GM12878 (cell line): ENCODE results near the gene RRAD. TPM values are rescaled to one million over a fixed set of nuclear protein-coding genes. Genes with fewer than 3 reads are reported as not detected.

Source experiments
- ATF7 ChIP-seq: fragments of 450-650 bp; IDR thresholded peaks from 2 replicates; pipeline ENCODE4 v1.6.1; 2016; ENCODE audit warnings: low read depth, mild to moderate bottlenecking
- BHLHE40 ChIP-seq, 2 experiments: fragments of 450-650 bp in 1 of 2; IDR thresholded peaks; 2 replicates each; pipeline ENCODE4 v1.6.1; 2011 to 2017; ENCODE audit warnings: low read depth in 2 of 2, borderline replicate concordance in 1 of 2, improper control_type of control experiment in 1 of 2, low read length in 1 of 2, mild to moderate bottlenecking in 1 of 2
- BRCA1 ChIP-seq: IDR thresholded peaks from 2 replicates; pipeline ENCODE4 v1.6.1; 2011; ENCODE audit warnings: low read depth, low read length, improper control_type of control experiment
- CHD1 ChIP-seq: IDR thresholded peaks from 2 replicates; pipeline ENCODE4 v1.6.1; 2012; ENCODE audit warnings: low read depth, low read length, improper control_type of control experiment
- CREM ChIP-seq: IDR thresholded peaks from 2 replicates; pipeline ENCODE4 v1.6.1; 2014; ENCODE audit warnings: antibody characterized with exemption, low read depth
- EGR1 ChIP-seq, 2 experiments: IDR thresholded peaks; 1 replicate in 1 of 2; 2 replicates in 1 of 2; pipeline ENCODE4 v1.6.1; 2011 to 2012; ENCODE audit warnings: low read depth in 2 of 2, low read length in 2 of 2, borderline replicate concordance in 1 of 2, mild to moderate bottlenecking in 1 of 2, moderate library complexity in 1 of 2
- ELK1 ChIP-seq: IDR thresholded peaks from 2 replicates; pipeline ENCODE4 v1.6.1; 2012; ENCODE audit warnings: low read depth, low read length, improper control_type of control experiment
- EZH2 ChIP-seq: IDR thresholded peaks from 2 replicates; pipeline ENCODE4 v1.6.1; 2012; ENCODE audit warnings: low read depth, mild to moderate bottlenecking, control low read depth, inconsistent platforms, low read length, borderline replicate concordance; ENCODE audit not compliant: control insufficient read depth
- FOS ChIP-seq: IDR thresholded peaks from 3 replicates; pipeline ENCODE4 v1.6.1; 2011; ENCODE audit warnings: borderline replicate concordance; ENCODE audit not compliant: insufficient read length; ENCODE audit errors: extremely low read depth
- HCFC1 ChIP-seq: fragments of 150-350 bp; IDR thresholded peaks from 2 replicates; pipeline ENCODE4 v1.6.1; 2014; ENCODE audit warnings: low read length
- JUNB ChIP-seq: IDR thresholded peaks from 2 replicates; pipeline ENCODE4 v1.6.1; 2016; ENCODE audit warnings: antibody characterized with exemption, mild to moderate bottlenecking
- NFIC ChIP-seq: IDR thresholded peaks from 2 replicates; pipeline ENCODE4 v1.6.1; 2012; ENCODE audit warnings: low read depth, mild to moderate bottlenecking, inconsistent platforms, low read length, moderate library complexity
- NR2F1 ChIP-seq: fragments of 450-650 bp; conservative IDR thresholded peaks from 2 replicates; pipeline ENCODE4 v1.6.1; 2017; ENCODE audit warnings: mild to moderate bottlenecking
- PML ChIP-seq: IDR thresholded peaks from 2 replicates; pipeline ENCODE4 v1.6.1; 2012; ENCODE audit warnings: low read length, inconsistent platforms
- POLR2A ChIP-seq: IDR thresholded peaks from 2 replicates; pipeline ENCODE4 v1.6.1; 2011; ENCODE audit warnings: low read depth, mild to moderate bottlenecking, low read length
- RELA ChIP-seq: fragments of 450-650 bp; IDR thresholded peaks from 2 replicates; pipeline ENCODE4 v1.8.0; 2014; ENCODE audit warnings: borderline replicate concordance; ENCODE audit not compliant: partially characterized antibody
- SMC3 ChIP-seq: IDR thresholded peaks from 2 replicates; pipeline ENCODE4 v1.6.1; 2011; ENCODE audit warnings: low read length, improper control_type of control experiment, borderline replicate concordance
- SUPT20H ChIP-seq: IDR thresholded peaks from 2 replicates; pipeline ENCODE4 v1.6.1; 2011; ENCODE audit warnings: low read depth, mild to moderate bottlenecking, low read length, moderate library complexity, borderline replicate concordance; ENCODE audit not compliant: control insufficient read depth
- TCF3 ChIP-seq: IDR thresholded peaks from 2 replicates; pipeline ENCODE4 v1.6.1; 2012; ENCODE audit warnings: low read depth, mild to moderate bottlenecking, low read length, borderline replicate concordance; ENCODE audit not compliant: insufficient read depth
- polyA plus RNA-seq, 11 experiments: library from polyadenylated mRNA; depleted of rRNA in 4 of 11; unstranded in 6 of 11; stranded (reverse) in 5 of 11; fragments of >200 nt; fragmentation: Nextera tagmentation in 4 of 11; fragmentation: Illumina TruSeq in 1 of 11; extraction: Ambion mirVana in 4 of 11; extraction: Trizol in 1 of 11; gene quantifications; 1 replicate in 1 of 11; 2 replicates in 10 of 11; pipeline versions ENCODE4 v1.2.1 to v1.2.3, GENCODE V29; 2011 to 2016; ENCODE audit warnings: inconsistent platforms in 2 of 11, missing spikeins in 2 of 11, low read depth in 1 of 11
- total RNA-seq, 4 experiments: library from RNA; depleted of rRNA in 3 of 4; stranded (reverse); fragments of >200 nt in 3 of 4; fragmentation: Illumina TruSeq in 1 of 4; extraction: Trizol in 1 of 4; gene quantifications; 2 replicates each; pipeline versions ENCODE4 v1.2.1 to v1.2.3, GENCODE V29; 2013 to 2021
- TF ChIP-seq, protein P1 (sequence below): IDR thresholded peaks from 2 replicates; pipeline ENCODE4 v1.6.1; 2011; ENCODE audit warnings: borderline replicate concordance, low read depth, mild to moderate bottlenecking, moderate library complexity, mixed read lengths, low read length; ENCODE audit not compliant: insufficient read depth; ENCODE audit errors: extremely low read length
- TF ChIP-seq, protein P2 (sequence below): fragments of 450-650 bp; IDR thresholded peaks from 2 replicates; pipeline ENCODE4 v1.6.1; 2014; ENCODE audit warnings: mild to moderate bottlenecking
- TF ChIP-seq, protein P3 (sequence below): IDR thresholded peaks from 2 replicates; pipeline ENCODE4 v1.6.1; 2012; ENCODE audit warnings: low read depth, low read length, improper control_type of control experiment

The RRAD gene
- total and polyA plus RNA-seq, 10 of the 15 experiments (the other 5 are each of a cell fraction or from before 2014, with no cell fraction given), result 0.11 to 8.5 (median 2.8) TPM

DNA sequence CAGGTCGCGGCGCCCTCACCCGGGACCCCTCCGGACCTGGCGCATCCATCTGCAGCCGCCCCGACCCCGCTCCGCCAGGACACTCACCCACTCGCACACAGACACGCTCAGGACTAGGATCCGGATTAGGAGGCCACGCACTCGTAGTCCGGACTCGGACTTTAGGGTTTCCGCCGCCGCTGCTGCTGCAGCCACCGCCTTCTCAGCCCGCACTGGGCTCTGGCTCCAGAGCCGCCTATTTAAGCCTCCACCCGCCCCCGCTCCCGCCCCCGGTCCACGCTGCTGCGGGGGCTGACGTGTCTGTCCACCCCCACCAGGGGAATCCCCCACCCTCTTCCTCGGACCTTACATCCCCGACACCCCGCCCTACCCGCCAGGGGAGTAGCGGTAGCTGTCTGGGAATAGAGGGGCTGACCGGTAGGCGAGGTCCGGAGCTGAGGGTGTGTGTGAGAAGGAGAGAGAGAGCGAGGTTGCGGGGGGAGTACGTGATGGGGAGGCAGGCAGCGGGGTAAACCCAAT, at the start of gene RRAD (continued):
- TF ChIP-seq SMC3, result no peak
- TF ChIP-seq EZH2, result no peak
- no peak for TF ChIP-seq TCF3
- peak in 1 of 2 experiments; percentile 92; a peak in 2 of 3 replicates for TF ChIP-seq EGR1 (IDR thresholded peaks at IDR 0.05; ENCODE audit: borderline replicate concordance in 1 of 2, low read depth in 2 of 2, low read length in 2 of 2)
- no peak for TF ChIP-seq HCFC1
- TF ChIP-seq, protein P1, sequence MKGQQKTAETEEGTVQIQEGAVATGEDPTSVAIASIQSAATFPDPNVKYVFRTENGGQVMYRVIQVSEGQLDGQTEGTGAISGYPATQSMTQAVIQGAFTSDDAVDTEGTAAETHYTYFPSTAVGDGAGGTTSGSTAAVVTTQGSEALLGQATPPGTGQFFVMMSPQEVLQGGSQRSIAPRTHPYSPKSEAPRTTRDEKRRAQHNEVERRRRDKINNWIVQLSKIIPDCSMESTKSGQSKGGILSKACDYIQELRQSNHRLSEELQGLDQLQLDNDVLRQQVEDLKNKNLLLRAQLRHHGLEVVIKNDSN, result no peak
- no peak for TF ChIP-seq FOS
- TF ChIP-seq, protein P2, sequence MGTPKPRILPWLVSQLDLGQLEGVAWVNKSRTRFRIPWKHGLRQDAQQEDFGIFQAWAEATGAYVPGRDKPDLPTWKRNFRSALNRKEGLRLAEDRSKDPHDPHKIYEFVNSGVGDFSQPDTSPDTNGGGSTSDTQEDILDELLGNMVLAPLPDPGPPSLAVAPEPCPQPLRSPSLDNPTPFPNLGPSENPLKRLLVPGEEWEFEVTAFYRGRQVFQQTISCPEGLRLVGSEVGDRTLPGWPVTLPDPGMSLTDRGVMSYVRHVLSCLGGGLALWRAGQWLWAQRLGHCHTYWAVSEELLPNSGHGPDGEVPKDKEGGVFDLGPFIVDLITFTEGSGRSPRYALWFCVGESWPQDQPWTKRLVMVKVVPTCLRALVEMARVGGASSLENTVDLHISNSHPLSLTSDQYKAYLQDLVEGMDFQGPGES, result no peak
- TF ChIP-seq BHLHE40 (IDR thresholded peaks at IDR 0.05; ENCODE audit: borderline replicate concordance in 1 of 2, low read depth in 2 of 2, low read length in 1 of 2), result no peak
- TF ChIP-seq PML, result no peak
- no peak for TF ChIP-seq RELA
- TF ChIP-seq POLR2A, result peak; percentile 62; the same call in 1 of the 2 replicates
- TF ChIP-seq ATF7, result 0 out of 2 replicates have a peak, but pooled peaks have one; percentile 23
- TF ChIP-seq BRCA1, result no peak
- TF ChIP-seq NFIC, result no peak
- TF ChIP-seq CHD1, result no peak
- TF ChIP-seq NR2F1, result no peak; the same call in none of the 2 replicates
- no peak for TF ChIP-seq ELK1
- 0 out of 2 replicates have a peak, but pooled peaks have one; percentile 14 for TF ChIP-seq CREM
- no peak for TF ChIP-seq JUNB
- TF ChIP-seq, protein P3, sequence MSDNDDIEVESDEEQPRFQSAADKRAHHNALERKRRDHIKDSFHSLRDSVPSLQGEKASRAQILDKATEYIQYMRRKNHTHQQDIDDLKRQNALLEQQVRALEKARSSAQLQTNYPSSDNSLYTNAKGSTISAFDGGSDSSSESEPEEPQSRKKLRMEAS, result no peak
- no peak for TF ChIP-seq SUPT20H
